ENCODE data around the gene NECAB3.

The NECAB3 gene

GRCh38 chr20:33696448-33696847 is 22.2 kb upstream of the NECAB3 start:
- DNase-seq: no peak

GRCh38 chr20:33694639-33695012 is 20.4 kb upstream of the NECAB3 start:
- no peak for DNase-seq

- peak; percentile 77 for DNase-seq
These were observed 19.8 kb upstream of the NECAB3 start for GRCh38 chr20:33693741-33694638.

- no peak for DNase-seq
These were observed 19.1 kb upstream of the NECAB3 start for GRCh38 chr20:33693289-33693688.

- DNase-seq: no peak
These were observed 15.7 kb upstream of the NECAB3 start for GRCh38 chr20:33689973-33690372.

- no peak for DNase-seq
These were observed 15.3 kb upstream of the NECAB3 start for GRCh38 chr20:33689493-33689892.

GRCh38 chr20:33688938-33689424 is 14.8 kb upstream of the NECAB3 start:
- no peak for DNase-seq

- DNase-seq: no peak
These were observed 14.0 kb upstream of the NECAB3 start for GRCh38 chr20:33687993-33688937.

- no peak for DNase-seq
These were observed 13.2 kb upstream of the NECAB3 start for GRCh38 chr20:33687370-33687915.

GRCh38 chr20:33686984-33687366 is 12.7 kb upstream of the NECAB3 start:
- DNase-seq: no peak

GRCh38 chr20:33686100-33686983 is 12.1 kb upstream of the NECAB3 start, which contains the start of gene E2F1:
TSS of gene E2F1 (minus strand) at chr20:33686385. CDS start at chr20:33686264, 121 bp downstream.
- DNase-seq: peak; percentile 97

- DNase-seq: peak; percentile 68
These were observed 11.3 kb upstream of the NECAB3 start for GRCh38 chr20:33685328-33686099.

GRCh38 chr20:33684533-33685327 is 10.5 kb upstream of the NECAB3 start:
- DNase-seq: no peak

- no peak for DNase-seq
These were observed 7.6 kb upstream of the NECAB3 start for GRCh38 chr20:33681728-33682353.

- DNase-seq: no peak
These were observed 7.1 kb upstream of the NECAB3 start for GRCh38 chr20:33681288-33681687.

- no peak for DNase-seq
These were observed 6.5 kb upstream of the NECAB3 start for GRCh38 chr20:33680686-33681085.

- no peak for DNase-seq
These were observed 5.7 kb upstream of the NECAB3 start for GRCh38 chr20:33679758-33680485.

- no peak for DNase-seq
These were observed 3.9 kb upstream of the NECAB3 start for GRCh38 chr20:33677991-33678702.
